SK-N-SH treated with all-trans-retinoic acid at 6 μM for 48 hours (cell line): ENCODE measurements around the gene KAT6B.

Experiments used
- ATAC-seq: fragments of 200-7000 bp; cut with Tn5 transposase; 3 replicates; pipeline ENCODE4 v1.9.1; 2020; ENCODE audit warnings: mild to moderate bottlenecking, moderate library complexity
- ARNTL ChIP-seq: fragments of 450-650 bp; formaldehyde crosslinking; IDR thresholded peaks from 2 replicates; pipeline ENCODE4 v1.5.0; 2020; ENCODE audit warnings: low read depth, mild to moderate bottlenecking, moderate library complexity, borderline replicate concordance
- BACH2 ChIP-seq: fragments of 250-450 bp; sonication (Bioruptor Pico); IDR thresholded peaks from 2 replicates; pipeline ENCODE4 v1.9.0; 2021; ENCODE audit warnings: mild to moderate bottlenecking, borderline replicate concordance
- CREB5 ChIP-seq: fragments of 250-450 bp; sonication (Bioruptor Pico); IDR thresholded peaks from 2 replicates; pipeline ENCODE4 v1.5.1; 2020; ENCODE audit warnings: low read depth, mild to moderate bottlenecking, moderate library complexity
- CSDC2 ChIP-seq: fragments of 250-450 bp; sonication (Bioruptor Pico); IDR thresholded peaks from 2 replicates; pipeline ENCODE4 v1.5.0; 2020; ENCODE audit warnings: mild to moderate bottlenecking, moderate library complexity
- ESRRG ChIP-seq: fragments of 250-450 bp; sonication (Bioruptor Pico); IDR thresholded peaks from 2 replicates; pipeline ENCODE4 v1.6.1; 2021; ENCODE audit warnings: mild to moderate bottlenecking
- ISL1 ChIP-seq: fragments of 250-450 bp; sonication (Bioruptor Pico); IDR thresholded peaks from 2 replicates; pipeline ENCODE4 v2.1.2; 2022; ENCODE audit warnings: mild to moderate bottlenecking, moderate library complexity
- OSR1 ChIP-seq: fragments of 250-450 bp; sonication (Bioruptor Pico); IDR thresholded peaks from 2 replicates; pipeline ENCODE4 v1.8.0; 2022; ENCODE audit warnings: moderate library complexity, mild to moderate bottlenecking, inconsistent platforms
- PATZ1 ChIP-seq: fragments of 250-450 bp; sonication (Bioruptor Pico); IDR thresholded peaks from 2 replicates; pipeline ENCODE4 v1.8.0; 2020; ENCODE audit warnings: mild to moderate bottlenecking, moderate library complexity, borderline replicate concordance
- PPARA ChIP-seq: fragments of 250-450 bp; sonication (Bioruptor Pico); IDR thresholded peaks from 2 replicates; pipeline ENCODE4 v1.5.0; 2020; ENCODE audit warnings: mild to moderate bottlenecking, borderline replicate concordance
- RARB ChIP-seq: fragments of 250-450 bp; sonication (Bioruptor Pico); IDR thresholded peaks from 2 replicates; pipeline ENCODE4 v1.8.0; 2021; ENCODE audit warnings: mild to moderate bottlenecking, moderate library complexity
- SNAI2 ChIP-seq: fragments of 250-450 bp; sonication (Bioruptor Pico); IDR thresholded peaks from 2 replicates; pipeline ENCODE4 v1.5.0; 2020; ENCODE audit warnings: mild to moderate bottlenecking, moderate library complexity
- TCF4 ChIP-seq: fragments of 250-450 bp; sonication (Bioruptor Pico); IDR thresholded peaks from 2 replicates; pipeline ENCODE4 v1.8.0; 2021; ENCODE audit warnings: mild to moderate bottlenecking, moderate library complexity, borderline replicate concordance
- TSHZ2 ChIP-seq: fragments of 250-450 bp; sonication (Bioruptor Pico); IDR thresholded peaks from 2 replicates; pipeline ENCODE4 v1.5.0; 2020; ENCODE audit warnings: mild to moderate bottlenecking, moderate library complexity
- ZC3H10 ChIP-seq: fragments of 250-450 bp; sonication (Bioruptor Pico); IDR thresholded peaks from 2 replicates; pipeline ENCODE4 v1.5.1; 2021; ENCODE audit warnings: mild to moderate bottlenecking, moderate library complexity
- ZFP3 ChIP-seq: fragments of 250-450 bp; sonication (Bioruptor Pico); IDR thresholded peaks from 2 replicates; pipeline ENCODE4 v1.5.0; 2020; ENCODE audit warnings: mild to moderate bottlenecking, moderate library complexity
- ZFP30 ChIP-seq: fragments of 450-650 bp; formaldehyde crosslinking; IDR thresholded peaks from 2 replicates; pipeline ENCODE4 v1.5.0; 2022; ENCODE audit warnings: mild to moderate bottlenecking, moderate library complexity
- ZNF565 ChIP-seq: fragments of 450-650 bp; formaldehyde crosslinking; conservative IDR thresholded peaks from 2 replicates; pipeline ENCODE4 v1.5.0; 2020; ENCODE audit warnings: low read depth, mild to moderate bottlenecking, moderate library complexity
- ZNF70 ChIP-seq: fragments of 450-650 bp; formaldehyde crosslinking; IDR thresholded peaks from 2 replicates; pipeline ENCODE4 v1.5.0; 2020; ENCODE audit warnings: mild to moderate bottlenecking, moderate library complexity
- ZNF8 ChIP-seq: fragments of 450-650 bp; formaldehyde crosslinking; IDR thresholded peaks from 2 replicates; pipeline ENCODE4 v1.5.0; 2020; ENCODE audit warnings: mild to moderate bottlenecking, moderate library complexity

KAT6B gene

GRCh38 chr10:75011221-75011620 lies 184.8 kb downstream of the KAT6B start:
- TF ChIP-seq PATZ1 (no peak), ZC3H10 (no peak)
- no peak for ATAC-seq

GRCh38 chr10:75012471-75012870 lies 186.1 kb downstream of the KAT6B start:
- no peak for ATAC-seq
- TF ChIP-seq CSDC2 (CRISPR knock-in tag) (no peak), ZFP3 (CRISPR knock-in tag) (no peak), ZNF8 (no peak), RARB (no peak), ZFP30 (no peak), BACH2 (CRISPR knock-in tag) (no peak), OSR1 (CRISPR knock-in tag) (no peak), SNAI2 (CRISPR knock-in tag) (no peak), ZNF70 (CRISPR knock-in tag) (no peak), ZC3H10 (no peak), PATZ1 (no peak), ESRRG (CRISPR knock-in tag) (no peak), ISL1 (CRISPR knock-in tag) (no peak), TSHZ2 (CRISPR knock-in tag) (no peak), CREB5 (CRISPR knock-in tag) (no peak), PPARA (no peak), ARNTL (CRISPR knock-in tag) (no peak), TCF4 (CRISPR knock-in tag) (no peak), ZNF565 (CRISPR knock-in tag) (no peak)

- TF ChIP-seq SNAI2 (CRISPR knock-in tag) (no peak), CREB5 (CRISPR knock-in tag) (no peak), ZNF565 (CRISPR knock-in tag) (no peak), CSDC2 (CRISPR knock-in tag) (no peak), ZFP3 (CRISPR knock-in tag) (no peak), ARNTL (CRISPR knock-in tag) (no peak)
- no peak for ATAC-seq
Measured at GRCh38 chr10:75013007-75013406, 186.6 kb downstream of the KAT6B start.

GRCh38 chr10:75013522-75013921 lies 187.1 kb downstream of the KAT6B start:
- no peak for TF ChIP-seq ZNF8
- no peak for TF ChIP-seq SNAI2 (CRISPR knock-in tag)
- no peak for TF ChIP-seq BACH2 (CRISPR knock-in tag)
- TF ChIP-seq PATZ1: no peak
- ATAC-seq: no peak
